HCT116 (cell line): ENCODE data around the gene GPI. TPM values are rescaled to one million over a fixed set of nuclear protein-coding genes. Genes with fewer than 3 reads are reported as not detected.
A peak's percentile ranks its signal among the peaks of the same experiment; 100 is the strongest.

Source experiments
- ATAC-seq: fragments of 200-7000 bp; cut with Tn5 transposase; 2 replicates; pipeline ENCODE4 v1.9.1; 2020; ENCODE audit warnings: mild to moderate bottlenecking, moderate library complexity
- BruUV-seq: library from RNA; stranded (reverse); fragments of 400-500 nt; replicated peaks from 2 replicates; lab custom pipeline; 2021; lab: Mats Ljungman, UMichigan
- CTCF ChIA-PET: fragments of 300-600 bp; sonication (Branson Sonifier 250); formaldehyde crosslinking; loops from one replicate; lab custom pipeline; 2021; ENCODE audit warnings: antibody characterized with exemption; lab: Charles Lee
- POLR2A ChIA-PET: fragments of 300-600, 350-600 bp; sonication (Branson Sonifier 250); formaldehyde crosslinking; loops from one replicate; lab custom pipeline; 2021; ENCODE audit warnings: antibody characterized with exemption; lab: Charles Lee
- RAD21 ChIA-PET, 2 experiments: fragments of 300-600 bp; sonication (Branson Sonifier 250); formaldehyde crosslinking; loops; one replicate each; lab custom pipeline; 2023; ENCODE audit warnings: low total read pairs in 2 of 2; ENCODE audit not compliant: uncharacterized antibody in 2 of 2, unreplicated experiment in 2 of 2, low non-redundant PET in 1 of 2; lab: Charles Lee
- DNase-seq: peaks from one replicate; pipeline ENCODE4 v3.0.0-alpha.2; 2010; ENCODE audit warnings: low read depth, low spot score
- H2AFZ ChIP-seq: fragments of 200-600 bp; shearing (Covaris generic), sonication (generic); 2 replicates; pipeline ENCODE4 v1.6.1; 2017; ENCODE audit warnings: low read depth, mixed run types, mixed read lengths, antibody characterized with exemption, low read length; ENCODE audit not compliant: poor library complexity, severe bottlenecking
- H3K27ac ChIP-seq: 2 replicates; pipeline ENCODE4 v1.5.1; 2012; ENCODE audit warnings: low read depth, low read length
- H3K27me3 ChIP-seq: fragments of 200-600 bp; sonication (generic); 2 replicates; pipeline ENCODE4 v1.6.1; 2016; ENCODE audit warnings: mixed run types, low read length, mixed read lengths; ENCODE audit not compliant: insufficient read depth
- H3K36me3 ChIP-seq, 2 experiments: fragments of 200-500 bp in 1 of 2; fragments of 200-600 bp in 1 of 2; sonication (Bioruptor generic) in 1 of 2; sonication (generic) in 1 of 2; 2 replicates each; pipeline versions ENCODE4 v1.5.1 to v1.6.1; 2014 to 2016; ENCODE audit warnings: low read length in 2 of 2, inconsistent platforms in 1 of 2, mixed read lengths in 1 of 2, mixed run types in 1 of 2; ENCODE audit not compliant: insufficient read depth in 2 of 2, control insufficient read depth in 1 of 2
- H3K4me1 ChIP-seq, 2 experiments: fragments of 200-600 bp in 1 of 2; sonication (generic) in 1 of 2; 2 replicates each; pipeline versions ENCODE4 v1.5.1 to v1.6.1; 2012 to 2017; ENCODE audit warnings: low read length in 2 of 2, inconsistent platforms in 1 of 2, mild to moderate bottlenecking in 1 of 2, mixed read lengths in 1 of 2, mixed run types in 1 of 2, moderate library complexity in 1 of 2; ENCODE audit not compliant: insufficient read depth in 2 of 2, control insufficient read depth in 1 of 2
- H3K4me2 ChIP-seq: fragments of 200-600 bp; sonication (generic); 2 replicates; pipeline ENCODE4 v1.6.1; 2017; ENCODE audit warnings: mixed run types, low read length, mixed read lengths
- H3K4me3 ChIP-seq, 2 experiments: fragments of 200-600 bp in 1 of 2; sonication (generic) in 1 of 2; replicated peaks in 1 of 2; 2 replicates each; pipeline ENCODE4 v1.5.1; 2011 to 2016; ENCODE audit warnings: low read length in 2 of 2, control low read depth in 1 of 2, low read depth in 1 of 2, mild to moderate bottlenecking in 1 of 2, mixed read lengths in 1 of 2, mixed run types in 1 of 2
- H3K79me2 ChIP-seq: fragments of 200-600 bp; sonication (generic); 2 replicates; pipeline ENCODE4 v1.6.1; 2017; ENCODE audit warnings: mild to moderate bottlenecking, mixed run types, low read length, moderate library complexity, mixed read lengths; ENCODE audit not compliant: insufficient read depth
- H3K9ac ChIP-seq: fragments of 200-600 bp; sonication (generic); 2 replicates; pipeline ENCODE4 v1.6.1; 2016; ENCODE audit warnings: low read length, mixed read lengths
- H3K9me2 ChIP-seq: fragments of 200-600 bp; sonication (generic), shearing (Covaris generic); 2 replicates; pipeline ENCODE4 v1.6.1; 2017; ENCODE audit warnings: mixed run types, mild to moderate bottlenecking, moderate library complexity; ENCODE audit not compliant: insufficient read depth
- H3K9me3 ChIP-seq, 2 experiments: fragments of 200-500 bp in 1 of 2; fragments of 200-600 bp in 1 of 2; sonication (Bioruptor generic) in 1 of 2; sonication (generic) in 1 of 2; 2 replicates each; pipeline ENCODE4 v1.6.1; 2014 to 2017; ENCODE audit warnings: low read length in 2 of 2, mixed read lengths in 2 of 2, inconsistent platforms in 1 of 2, low read depth in 1 of 2, mild to moderate bottlenecking in 1 of 2, mixed run types in 1 of 2, moderate library complexity in 1 of 2; ENCODE audit not compliant: control insufficient read depth in 1 of 2, insufficient read depth in 1 of 2
- H4K20me1 ChIP-seq: fragments of 200-600 bp; sonication (generic), shearing (Covaris generic); 2 replicates; pipeline ENCODE4 v1.6.1; 2017; ENCODE audit warnings: mixed run types, mild to moderate bottlenecking, moderate library complexity; ENCODE audit not compliant: insufficient read depth
- ATF3 ChIP-seq: IDR thresholded peaks from 2 replicates; pipeline ENCODE4 v1.6.1; 2012
- CBX3 ChIP-seq: IDR thresholded peaks from 2 replicates; pipeline ENCODE4 v1.6.1; 2012; ENCODE audit warnings: low read depth
- EGR1 ChIP-seq: IDR thresholded peaks from 2 replicates; pipeline ENCODE4 v1.6.1; 2012; ENCODE audit warnings: low read depth
- EZH2phosphoT487 ChIP-seq: fragments of 200-600 bp; IDR thresholded peaks from 2 replicates; pipeline ENCODE4 v1.6.1; 2018; ENCODE audit warnings: antibody characterized with exemption, borderline replicate concordance
- FOSL1 ChIP-seq: IDR thresholded peaks from 2 replicates; pipeline ENCODE4 v1.6.1; 2012; ENCODE audit warnings: low read depth
- JUND ChIP-seq: IDR thresholded peaks from 2 replicates; pipeline ENCODE4 v1.6.1; 2012
- MAX ChIP-seq: IDR thresholded peaks from 2 replicates; pipeline ENCODE4 v1.6.1; 2012
- POLR2A ChIP-seq: IDR thresholded peaks from 2 replicates; pipeline ENCODE4 v1.7.0; 2011; ENCODE audit warnings: borderline replicate concordance; ENCODE audit not compliant: insufficient read depth, insufficient read length; ENCODE audit errors: extremely low read depth
- RAD21 ChIP-seq: IDR thresholded peaks from 2 replicates; pipeline ENCODE4 v1.6.1; 2012; ENCODE audit warnings: low read depth, mild to moderate bottlenecking
- REST ChIP-seq: IDR thresholded peaks from 2 replicates; pipeline ENCODE4 v1.6.1; 2012; ENCODE audit warnings: low read depth
- SRF ChIP-seq: IDR thresholded peaks from 2 replicates; pipeline ENCODE4 v1.6.1; 2012; ENCODE audit warnings: low read depth
- TCF7L2 ChIP-seq: IDR thresholded peaks from 2 replicates; pipeline ENCODE4 v1.7.0; 2011; ENCODE audit warnings: borderline replicate concordance, inconsistent platforms; ENCODE audit not compliant: insufficient read depth, insufficient read length; ENCODE audit errors: extremely low read depth
- ZBTB33 ChIP-seq: IDR thresholded peaks from 2 replicates; pipeline ENCODE4 v1.6.1; 2011; ENCODE audit warnings: mild to moderate bottlenecking, low read length, moderate library complexity; ENCODE audit not compliant: insufficient replicate concordance; ENCODE audit errors: extremely low read depth
- intact Hi-C: fragments of 100-400 bp; cut with micrococcal nuclease; formaldehyde crosslinking; loops from 2 replicates; pipeline ENCODE4 v1.10.0; 2022
- total RNA-seq: library from RNA; stranded (reverse); gene quantifications from one replicate; pipeline ENCODE4 v1.2.1, GENCODE V29; 2021; ENCODE audit not compliant: unreplicated experiment

Gene GPI
- total RNA-seq, 1 experiment from 2014 or later: 787 TPM

GRCh38 chr19:34429553-34429952, 64.6 kb downstream of the GPI start:
- CTCF ChIA-PET: no interaction called here
- no peak for ATAC-seq
- TF ChIP-seq EZH2phosphoT487 (no peak), MAX (no peak), SRF (no peak), FOSL1 (no peak), JUND (no peak), ZBTB33 (no peak), ATF3 (no peak), CBX3 (no peak), POLR2A (no peak), REST (no peak), EGR1 (no peak), TCF7L2 (no peak), RAD21 (no peak)
- Histone ChIP-seq H3K9me2 (no peaks in the 10 kb centered on the region), H3K4me3 (peak overlapping the region; percentile 86 to 94), H4K20me1 (peaks cover 45% of the 10 kb centered on the region), H2AFZ (no peak overlapping the region), H3K9ac (peak overlapping the region; percentile 95), H3K4me2 (peak overlapping the region; percentile 87), H3K27ac (no peak overlapping the region), H3K36me3 (peaks cover 29 to 48% of the 10 kb centered on the region in 2 experiments), H3K27me3 (no peaks in the 10 kb centered on the region), H3K79me2 (peaks cover 78% of the 10 kb centered on the region), H3K4me1 (peaks cover 15 to 23% of the 10 kb centered on the region in 2 experiments; a peak in 3 of 4 replicates), H3K9me3 (no peaks in the 10 kb centered on the region)
- intact Hi-C loops: no loop called here
- RAD21 ChIA-PET: no interaction called here
- DNase-seq: no peak
- POLR2A ChIA-PET: no interaction called here
- no TSS peak for BruUV-seq
